SK-N-SH treated with all-trans-retinoic acid at 6 μM for 48 hours (cell line): ENCODE measurements around the gene TAOK2.

ENCODE experiments used
- ATAC-seq: fragments of 200-7000 bp; cut with Tn5 transposase; 3 replicates; pipeline ENCODE4 v1.9.1; 2020; ENCODE audit warnings: mild to moderate bottlenecking, moderate library complexity
- ARNTL ChIP-seq: fragments of 450-650 bp; formaldehyde crosslinking; IDR thresholded peaks from 2 replicates; pipeline ENCODE4 v1.5.0; 2020; ENCODE audit warnings: low read depth, mild to moderate bottlenecking, moderate library complexity, borderline replicate concordance
- BACH2 ChIP-seq: fragments of 250-450 bp; sonication (Bioruptor Pico); IDR thresholded peaks from 2 replicates; pipeline ENCODE4 v1.9.0; 2021; ENCODE audit warnings: mild to moderate bottlenecking, borderline replicate concordance
- CREB5 ChIP-seq: fragments of 250-450 bp; sonication (Bioruptor Pico); IDR thresholded peaks from 2 replicates; pipeline ENCODE4 v1.5.1; 2020; ENCODE audit warnings: low read depth, mild to moderate bottlenecking, moderate library complexity
- CSDC2 ChIP-seq: fragments of 250-450 bp; sonication (Bioruptor Pico); IDR thresholded peaks from 2 replicates; pipeline ENCODE4 v1.5.0; 2020; ENCODE audit warnings: mild to moderate bottlenecking, moderate library complexity
- CSRNP3 ChIP-seq: fragments of 250-450 bp; sonication (Bioruptor Pico); IDR thresholded peaks from 2 replicates; pipeline ENCODE4 v1.5.1; 2021; ENCODE audit warnings: mild to moderate bottlenecking, moderate library complexity
- GLIS3 ChIP-seq: fragments of 250-450 bp; sonication (Bioruptor Pico); IDR thresholded peaks from 2 replicates; pipeline ENCODE4 v1.5.0; 2020; ENCODE audit warnings: mild to moderate bottlenecking, moderate library complexity
- ISL1 ChIP-seq: fragments of 250-450 bp; sonication (Bioruptor Pico); IDR thresholded peaks from 2 replicates; pipeline ENCODE4 v2.1.2; 2022; ENCODE audit warnings: mild to moderate bottlenecking, moderate library complexity
- OSR1 ChIP-seq: fragments of 250-450 bp; sonication (Bioruptor Pico); IDR thresholded peaks from 2 replicates; pipeline ENCODE4 v1.8.0; 2022; ENCODE audit warnings: moderate library complexity, mild to moderate bottlenecking, inconsistent platforms
- PATZ1 ChIP-seq: fragments of 250-450 bp; sonication (Bioruptor Pico); IDR thresholded peaks from 2 replicates; pipeline ENCODE4 v1.8.0; 2020; ENCODE audit warnings: mild to moderate bottlenecking, moderate library complexity, borderline replicate concordance
- POU6F1 ChIP-seq: fragments of 250-450 bp; sonication (Bioruptor Pico); IDR thresholded peaks from 2 replicates; pipeline ENCODE4 v1.8.0; 2021; ENCODE audit warnings: low read depth, mild to moderate bottlenecking, moderate library complexity, borderline replicate concordance
- PPARA ChIP-seq: fragments of 250-450 bp; sonication (Bioruptor Pico); IDR thresholded peaks from 2 replicates; pipeline ENCODE4 v1.5.0; 2020; ENCODE audit warnings: mild to moderate bottlenecking, borderline replicate concordance
- RARB ChIP-seq: fragments of 250-450 bp; sonication (Bioruptor Pico); IDR thresholded peaks from 2 replicates; pipeline ENCODE4 v1.8.0; 2021; ENCODE audit warnings: mild to moderate bottlenecking, moderate library complexity
- SNAI2 ChIP-seq: fragments of 250-450 bp; sonication (Bioruptor Pico); IDR thresholded peaks from 2 replicates; pipeline ENCODE4 v1.5.0; 2020; ENCODE audit warnings: mild to moderate bottlenecking, moderate library complexity
- TCF4 ChIP-seq: fragments of 250-450 bp; sonication (Bioruptor Pico); IDR thresholded peaks from 2 replicates; pipeline ENCODE4 v1.8.0; 2021; ENCODE audit warnings: mild to moderate bottlenecking, moderate library complexity, borderline replicate concordance
- TOX ChIP-seq: fragments of 250-450 bp; sonication (Bioruptor Pico); IDR thresholded peaks from 2 replicates; pipeline ENCODE4 v1.8.0; 2021; ENCODE audit warnings: mild to moderate bottlenecking, moderate library complexity, borderline replicate concordance
- TSHZ2 ChIP-seq: fragments of 250-450 bp; sonication (Bioruptor Pico); IDR thresholded peaks from 2 replicates; pipeline ENCODE4 v1.5.0; 2020; ENCODE audit warnings: mild to moderate bottlenecking, moderate library complexity
- ZC3H10 ChIP-seq: fragments of 250-450 bp; sonication (Bioruptor Pico); IDR thresholded peaks from 2 replicates; pipeline ENCODE4 v1.5.1; 2021; ENCODE audit warnings: mild to moderate bottlenecking, moderate library complexity
- ZFP30 ChIP-seq: fragments of 450-650 bp; formaldehyde crosslinking; IDR thresholded peaks from 2 replicates; pipeline ENCODE4 v1.5.0; 2022; ENCODE audit warnings: mild to moderate bottlenecking, moderate library complexity
- ZNF565 ChIP-seq: fragments of 450-650 bp; formaldehyde crosslinking; conservative IDR thresholded peaks from 2 replicates; pipeline ENCODE4 v1.5.0; 2020; ENCODE audit warnings: low read depth, mild to moderate bottlenecking, moderate library complexity
- ZNF70 ChIP-seq: fragments of 450-650 bp; formaldehyde crosslinking; IDR thresholded peaks from 2 replicates; pipeline ENCODE4 v1.5.0; 2020; ENCODE audit warnings: mild to moderate bottlenecking, moderate library complexity
- ZNF8 ChIP-seq: fragments of 450-650 bp; formaldehyde crosslinking; IDR thresholded peaks from 2 replicates; pipeline ENCODE4 v1.5.0; 2020; ENCODE audit warnings: mild to moderate bottlenecking, moderate library complexity

The TAOK2 gene

GRCh38 chr16:30000735-30001631 is 27.3 kb downstream of the TAOK2 start:
- ATAC-seq = no peak
- TF ChIP-seq CSRNP3 (CRISPR knock-in tag) = no peak
- TF ChIP-seq GLIS3 (CRISPR knock-in tag) = no peak
- TF ChIP-seq ZC3H10 (CRISPR knock-in tag) = no peak
- no peak for TF ChIP-seq ZNF565 (CRISPR knock-in tag)
- TF ChIP-seq CREB5 (CRISPR knock-in tag) = no peak
- TF ChIP-seq RARB = no peak
- no peak for TF ChIP-seq TCF4 (CRISPR knock-in tag)
- no peak for TF ChIP-seq PPARA (CRISPR knock-in tag)
- TF ChIP-seq ZNF70 (CRISPR knock-in tag) = no peak
- TF ChIP-seq ZNF8 (CRISPR knock-in tag) = no peak
- TF ChIP-seq PATZ1 (CRISPR knock-in tag) = no peak
- TF ChIP-seq ARNTL (CRISPR knock-in tag) = no peak
- no peak for TF ChIP-seq SNAI2 (CRISPR knock-in tag)
- no peak for TF ChIP-seq OSR1 (CRISPR knock-in tag)
- TF ChIP-seq TOX = no peak
- TF ChIP-seq ZFP30 (CRISPR knock-in tag) = no peak
- no peak for TF ChIP-seq POU6F1 (CRISPR knock-in tag)
- TF ChIP-seq CSDC2 = no peak

GRCh38 chr16:30002614-30003346 is 29.1 kb downstream of the TAOK2 start:
- ATAC-seq = no peak
- no peak for TF ChIP-seq BACH2 (CRISPR knock-in tag)
- TF ChIP-seq CSDC2 = no peak
- TF ChIP-seq TCF4 (CRISPR knock-in tag) = no peak
- TF ChIP-seq ZNF8 (CRISPR knock-in tag) = no peak
- no peak for TF ChIP-seq GLIS3 (CRISPR knock-in tag)
- TF ChIP-seq POU6F1 (CRISPR knock-in tag) = no peak
- no peak for TF ChIP-seq ISL1
- TF ChIP-seq CREB5 (CRISPR knock-in tag) = no peak
- no peak for TF ChIP-seq PPARA (CRISPR knock-in tag)
- TF ChIP-seq PATZ1 (CRISPR knock-in tag) = no peak
- no peak for TF ChIP-seq TSHZ2 (CRISPR knock-in tag)
- TF ChIP-seq ZFP30 (CRISPR knock-in tag) = no peak
- no peak for TF ChIP-seq ZC3H10 (CRISPR knock-in tag)
- no peak for TF ChIP-seq RARB
- TF ChIP-seq ZNF70 (CRISPR knock-in tag) = no peak
- TF ChIP-seq ARNTL (CRISPR knock-in tag) = no peak
